Body of pancreas (tissue), 4 donors: Measurements from ENCODE around the gene NUDCD2.

Experiments used
- POLR2A ChIP-seq, 3 donors: fragments of 450-650 bp; IDR thresholded peaks; one replicate each; pipeline ENCODE4 v1.6.1; 2016; ENCODE audit warnings: antibody characterized with exemption in 3 of 3, mild to moderate bottlenecking in 2 of 3
- TF ChIP-seq, protein P1 (sequence below), 7 experiments: fragments of 450-650 bp in 4 of 7; fragments of 200-600 bp in 3 of 7; sonication (generic) in 3 of 7; IDR thresholded peaks; one replicate each; pipeline ENCODE4 v1.5.1; 2016 to 2019; ENCODE audit warnings: antibody characterized with exemption in 7 of 7

DNA sequence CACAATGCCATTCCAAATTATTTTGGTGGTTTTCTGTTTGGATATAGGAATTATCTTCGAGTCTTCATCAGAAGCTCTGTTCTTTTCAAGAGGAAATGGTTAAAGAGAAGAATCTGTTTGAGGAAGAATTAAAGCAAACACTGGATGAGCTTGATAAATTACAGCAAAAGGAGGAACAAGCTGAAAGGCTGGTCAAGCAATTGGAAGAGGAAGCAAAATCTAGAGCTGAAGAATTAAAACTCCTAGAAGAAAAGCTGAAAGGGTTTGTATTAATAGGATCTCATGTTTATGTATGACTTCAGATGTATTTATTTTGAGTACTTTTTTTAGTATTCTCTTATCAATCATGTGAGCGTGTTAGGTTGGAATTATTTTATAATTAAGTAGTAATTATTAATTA is 15.5 kb upstream of the NUDCD2 start:
- TF ChIP-seq, protein P1, sequence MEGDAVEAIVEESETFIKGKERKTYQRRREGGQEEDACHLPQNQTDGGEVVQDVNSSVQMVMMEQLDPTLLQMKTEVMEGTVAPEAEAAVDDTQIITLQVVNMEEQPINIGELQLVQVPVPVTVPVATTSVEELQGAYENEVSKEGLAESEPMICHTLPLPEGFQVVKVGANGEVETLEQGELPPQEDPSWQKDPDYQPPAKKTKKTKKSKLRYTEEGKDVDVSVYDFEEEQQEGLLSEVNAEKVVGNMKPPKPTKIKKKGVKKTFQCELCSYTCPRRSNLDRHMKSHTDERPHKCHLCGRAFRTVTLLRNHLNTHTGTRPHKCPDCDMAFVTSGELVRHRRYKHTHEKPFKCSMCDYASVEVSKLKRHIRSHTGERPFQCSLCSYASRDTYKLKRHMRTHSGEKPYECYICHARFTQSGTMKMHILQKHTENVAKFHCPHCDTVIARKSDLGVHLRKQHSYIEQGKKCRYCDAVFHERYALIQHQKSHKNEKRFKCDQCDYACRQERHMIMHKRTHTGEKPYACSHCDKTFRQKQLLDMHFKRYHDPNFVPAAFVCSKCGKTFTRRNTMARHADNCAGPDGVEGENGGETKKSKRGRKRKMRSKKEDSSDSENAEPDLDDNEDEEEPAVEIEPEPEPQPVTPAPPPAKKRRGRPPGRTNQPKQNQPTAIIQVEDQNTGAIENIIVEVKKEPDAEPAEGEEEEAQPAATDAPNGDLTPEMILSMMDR (IDR thresholded peaks at IDR 0.05): no peak
- TF ChIP-seq POLR2A (IDR thresholded peaks at IDR 0.05): no peak
